GM12865 (cell line): ENCODE results near the gene EFS.
"Not testable (repeated sequence)": the region's sequence is repeated elsewhere in the genome, so short reads cannot be mapped to it uniquely, and the experiment has no call there.

Experiments used
- DNase-seq: peaks from one replicate; pipeline ENCODE4 v3.0.0; 2010; ENCODE audit warnings: low read depth
- H3K4me3 ChIP-seq: 2 replicates; pipeline ENCODE4 v1.5.1; 2011; ENCODE audit warnings: mild to moderate bottlenecking, low read depth, low read length, control low read depth
- CTCF ChIP-seq: IDR thresholded peaks from 2 replicates; pipeline ENCODE4 v1.5.1; 2011; ENCODE audit warnings: low read length, control low read depth, low read depth, inconsistent platforms; ENCODE audit not compliant: insufficient read depth; ENCODE audit errors: missing control alignments

The EFS gene

GRCh38 chr14:23399136-23399535 lies 34.2 kb upstream of the EFS start:
- H3K4me3 ChIP-seq: no peak overlapping the region
- DNase-seq: no peak
- no peak for TF ChIP-seq CTCF

- no peak for TF ChIP-seq CTCF
- DNase-seq: no peak
- H3K4me3 ChIP-seq: no peak overlapping the region
Observed at GRCh38 chr14:23398348-23398747, 33.4 kb upstream of the EFS start.

DNA sequence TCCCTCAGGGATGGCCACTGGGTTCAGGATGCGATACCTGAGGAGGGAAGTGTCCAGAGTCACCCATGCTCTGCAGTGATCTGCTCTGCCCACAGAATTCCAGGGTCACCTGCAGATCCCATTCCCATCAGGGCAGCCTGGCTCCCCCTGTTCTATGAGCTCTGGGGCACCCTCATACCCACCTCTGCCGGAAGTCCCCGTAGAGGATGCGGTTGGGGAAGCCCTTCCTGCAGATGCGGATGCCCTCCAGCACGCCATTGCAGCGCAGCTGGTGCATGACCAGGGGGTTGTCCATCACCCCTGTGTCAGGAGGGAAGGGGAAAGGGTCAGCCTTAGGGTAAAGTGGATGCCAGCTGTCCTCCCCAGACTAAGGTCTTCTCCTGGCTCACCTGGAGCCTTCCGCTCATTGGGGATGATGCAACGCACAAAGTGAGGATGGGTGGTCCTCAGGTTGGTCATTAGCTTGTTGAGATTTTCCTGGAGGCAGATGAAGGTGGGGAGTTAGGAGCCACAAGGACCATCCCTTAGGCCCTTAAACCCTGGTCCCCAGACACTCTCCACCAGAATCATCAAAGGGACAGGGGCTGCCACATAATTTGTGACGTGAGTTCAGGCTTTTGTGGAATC lies 31.9 kb upstream of the EFS start:
- no peak for DNase-seq
- no peak for TF ChIP-seq CTCF
- no peak overlapping the region for H3K4me3 ChIP-seq

GRCh38 chr14:23396126-23396525 lies 31.2 kb upstream of the EFS start:
- TF ChIP-seq CTCF: no peak
- H3K4me3 ChIP-seq: no peak overlapping the region
- DNase-seq: no peak

GRCh38 chr14:23392613-23393012 lies 27.6 kb upstream of the EFS start:
- DNase-seq: no peak
- no peak for TF ChIP-seq CTCF
- H3K4me3 ChIP-seq: no peak overlapping the region

GRCh38 chr14:23389871-23390270 lies 24.9 kb upstream of the EFS start:
- DNase-seq, H3K4me3 ChIP-seq: not testable (repeated sequence)

- no peak for TF ChIP-seq CTCF
- DNase-seq: no peak
- no peak overlapping the region for H3K4me3 ChIP-seq
Observed at GRCh38 chr14:23389396-23389795, 24.4 kb upstream of the EFS start.

DNA sequence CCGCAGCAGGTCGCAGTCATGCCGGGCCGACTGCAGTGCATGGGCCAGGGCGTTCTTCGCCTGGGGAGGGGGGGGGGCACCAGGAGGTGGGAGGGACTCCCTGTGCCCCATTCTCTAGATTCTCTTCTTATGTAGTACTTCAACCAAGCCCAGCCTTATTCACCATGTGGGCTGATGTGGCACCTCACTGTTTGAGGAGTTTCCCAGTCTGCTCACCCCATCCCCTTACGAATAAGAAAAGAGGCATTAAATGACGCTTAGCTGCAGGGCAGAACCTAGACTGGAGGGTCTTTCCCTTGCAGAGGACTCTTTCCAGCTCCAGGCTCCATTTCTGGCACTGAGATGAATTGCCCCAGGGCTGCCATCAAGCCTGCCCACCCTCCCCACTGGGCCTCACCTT lies 24.0 kb upstream of the EFS start:
- DNase-seq: no peak
- no peak for TF ChIP-seq CTCF

More for the DNA sequence above, 24.0 kb upstream of the EFS start:
- no peak overlapping the region for H3K4me3 ChIP-seq
